ENCODE data around the gene BBS10. TPM values are rescaled to one million over a fixed set of nuclear protein-coding genes. Genes with fewer than 3 reads are reported as not detected.

The BBS10 gene
- total RNA-seq, 6 donors from 2014 or later: 3.2 to 18.5 (median 9.7) TPM

DNA sequence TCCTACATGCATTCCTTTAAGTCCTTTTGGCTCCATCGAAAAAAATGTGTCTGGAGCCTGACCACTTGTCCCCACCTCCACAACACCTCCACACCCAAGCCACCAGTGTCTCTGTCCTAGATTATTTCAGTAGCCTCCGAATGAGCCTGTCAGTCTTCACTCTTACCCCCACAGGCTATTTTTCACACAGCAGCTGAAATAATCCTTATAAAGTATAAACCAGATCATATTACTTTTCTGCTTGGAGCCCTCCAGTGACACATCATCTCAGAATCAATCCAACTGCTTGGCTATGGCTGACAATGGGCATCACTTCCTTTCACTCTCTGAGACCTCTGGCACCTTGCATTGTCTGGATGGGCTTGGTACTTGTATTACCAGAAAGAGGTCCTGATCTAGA lies 44.9 kb downstream of the BBS10 start:
- TF ChIP-seq EP300 (IDR thresholded peaks at IDR 0.05): no peak
- TF ChIP-seq POLR2A (IDR thresholded peaks at IDR 0.05): no peak
- TF ChIP-seq POLR2AphosphoS5 (IDR thresholded peaks at IDR 0.05): no peak
- TF ChIP-seq, protein P1, sequence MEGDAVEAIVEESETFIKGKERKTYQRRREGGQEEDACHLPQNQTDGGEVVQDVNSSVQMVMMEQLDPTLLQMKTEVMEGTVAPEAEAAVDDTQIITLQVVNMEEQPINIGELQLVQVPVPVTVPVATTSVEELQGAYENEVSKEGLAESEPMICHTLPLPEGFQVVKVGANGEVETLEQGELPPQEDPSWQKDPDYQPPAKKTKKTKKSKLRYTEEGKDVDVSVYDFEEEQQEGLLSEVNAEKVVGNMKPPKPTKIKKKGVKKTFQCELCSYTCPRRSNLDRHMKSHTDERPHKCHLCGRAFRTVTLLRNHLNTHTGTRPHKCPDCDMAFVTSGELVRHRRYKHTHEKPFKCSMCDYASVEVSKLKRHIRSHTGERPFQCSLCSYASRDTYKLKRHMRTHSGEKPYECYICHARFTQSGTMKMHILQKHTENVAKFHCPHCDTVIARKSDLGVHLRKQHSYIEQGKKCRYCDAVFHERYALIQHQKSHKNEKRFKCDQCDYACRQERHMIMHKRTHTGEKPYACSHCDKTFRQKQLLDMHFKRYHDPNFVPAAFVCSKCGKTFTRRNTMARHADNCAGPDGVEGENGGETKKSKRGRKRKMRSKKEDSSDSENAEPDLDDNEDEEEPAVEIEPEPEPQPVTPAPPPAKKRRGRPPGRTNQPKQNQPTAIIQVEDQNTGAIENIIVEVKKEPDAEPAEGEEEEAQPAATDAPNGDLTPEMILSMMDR (IDR thresholded peaks at IDR 0.05): no peak
- no peak for DNase-seq
- H3K27ac ChIP-seq: no peak overlapping the region
- H3K4me3 ChIP-seq: no peak overlapping the region
- no peaks in the 10 kb centered on the region for H3K27me3 ChIP-seq
- H3K36me3 ChIP-seq: no peaks in the 10 kb centered on the region
- WGBS, 2 donors: 91 to 92% methylated on average over 2 of the region's 2 CpGs
- H3K4me1 ChIP-seq: no peaks in the 10 kb centered on the region
- no peak for ATAC-seq (ENCODE audit: low FRiP score in 2 of 2)
- no peaks in the 10 kb centered on the region for H3K9me3 ChIP-seq

DNA sequence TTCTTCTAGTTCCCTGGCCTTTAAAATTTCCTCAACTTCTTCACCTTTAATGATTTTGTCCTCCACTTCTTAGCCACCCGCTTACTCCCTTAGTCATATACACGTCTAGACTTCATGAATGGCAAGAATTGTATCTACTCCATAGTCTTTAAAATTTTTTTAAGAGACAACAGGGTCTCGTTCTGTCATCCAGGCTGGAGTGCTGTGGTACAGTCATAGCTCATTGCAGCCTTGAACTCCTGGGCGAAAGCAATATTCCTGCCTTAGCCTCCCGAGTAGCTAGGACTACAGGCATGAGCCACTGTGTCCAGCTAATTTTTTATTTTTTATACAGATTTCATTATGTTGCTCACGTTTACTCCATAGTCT lies 47.9 kb downstream of the BBS10 start:
- no peaks in the 10 kb centered on the region for H3K9me3 ChIP-seq
- no peaks in the 10 kb centered on the region for H3K27me3 ChIP-seq
- no peak overlapping the region for H3K27ac ChIP-seq
- no peak for DNase-seq
- WGBS, 2 donors: 82 to 86% methylated on average over 6 of the region's 6 CpGs
- H3K36me3 ChIP-seq: no peaks in the 10 kb centered on the region
- H3K4me3 ChIP-seq: no peak overlapping the region
- ATAC-seq (ENCODE audit: low FRiP score in 2 of 2): no peak
- H3K4me1 ChIP-seq: no peaks in the 10 kb centered on the region
- TF ChIP-seq POLR2A (IDR thresholded peaks at IDR 0.05) (no peak), EP300 (IDR thresholded peaks at IDR 0.05) (no peak), POLR2AphosphoS5 (IDR thresholded peaks at IDR 0.05) (no peak)

DNA sequence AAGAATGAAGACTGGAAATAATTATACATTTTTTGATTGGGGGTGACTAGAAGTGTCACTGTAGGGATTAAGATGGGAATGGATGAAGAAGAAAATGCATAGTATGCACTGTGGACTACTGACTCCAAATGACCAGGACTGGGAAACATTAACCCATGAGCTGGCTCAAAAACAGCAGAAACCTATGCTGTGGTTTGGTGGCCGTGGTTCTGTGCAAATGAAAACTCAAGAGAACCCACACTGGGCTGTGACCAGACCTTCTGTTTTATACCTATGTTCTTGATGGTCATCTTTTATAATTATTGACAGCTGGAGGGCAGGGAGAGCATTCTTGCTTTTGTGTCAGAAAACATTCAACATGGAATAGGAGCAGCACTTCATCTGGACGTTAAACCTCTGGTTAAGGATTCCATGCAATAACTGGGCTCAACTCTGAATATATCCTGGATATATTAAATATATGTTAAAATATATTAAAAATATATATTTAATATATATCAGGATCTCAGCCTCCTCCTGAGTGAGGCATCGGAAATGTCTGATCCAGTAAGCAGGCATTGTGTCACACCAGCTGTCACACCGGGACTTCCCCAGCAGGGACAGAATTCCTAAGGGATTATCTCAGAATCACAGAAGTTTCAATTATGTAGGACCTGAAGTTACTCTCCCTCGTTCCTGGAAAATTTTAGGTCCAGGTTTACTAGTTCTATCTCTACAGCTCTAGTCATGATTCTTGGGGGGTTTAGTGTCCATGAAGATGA lies 48.5 kb downstream of the BBS10 start:
- DNase-seq (no peak), ATAC-seq (ENCODE audit: low FRiP score in 2 of 2) (no peak)
- WGBS, 2 donors: 53 to 65% methylated on average over 5 of the region's 5 CpGs
- Histone ChIP-seq H3K9me3 (no peaks in the 10 kb centered on the region), H3K27me3 (no peaks in the 10 kb centered on the region), H3K4me1 (no peaks in the 10 kb centered on the region), H3K4me3 (no peak overlapping the region), H3K27ac (no peak overlapping the region), H3K36me3 (no peaks in the 10 kb centered on the region)
- TF ChIP-seq POLR2A (IDR thresholded peaks at IDR 0.05) (no peak), POLR2AphosphoS5 (IDR thresholded peaks at IDR 0.05) (no peak), EP300 (IDR thresholded peaks at IDR 0.05) (no peak)
- TF ChIP-seq, protein P1 (IDR thresholded peaks at IDR 0.05): no peak

Small RNA genes lying within 50 kb of the gene (small RNA-seq; reads per million reads assigned to genes)
- gene RN7SKP172: 0 reads per million in 4 donors

Other genes starting within 250 kb of the BBS10 start
- 100 to 1,000 TPM in 2 of 6 donors, 10 to 100 TPM in 4; 35.6 to 103 (median 73.3) TPM for gene OSBPL8, start 211.4 kb upstream of the BBS10 start, total RNA-seq